HepG2 (cell line): ENCODE data around the gene KCNMA1. TPM values are rescaled to one million over a fixed set of nuclear protein-coding genes. Genes with fewer than 3 reads are reported as not detected.

ENCODE experiments used
- ATAC-seq: fragments of 200-7000 bp; cut with Tn5 transposase; 3 replicates; pipeline ENCODE4 v1.9.1; 2020; ENCODE audit warnings: mild to moderate bottlenecking, moderate library complexity
- BruUV-seq: library from RNA; stranded (reverse); fragments of 400-500 nt; replicated peaks from 2 replicates; lab custom pipeline; 2021; lab: Mats Ljungman, UMichigan
- CTCF ChIA-PET: fragments of 300-600 bp; formaldehyde crosslinking; extraction: SDS; loops from one replicate; lab custom pipeline; 2021; ENCODE audit warnings: low total read pairs, inconsistent platforms, low intra/inter-chr PET ratio; lab: Yijun Ruan, JAX
- POLR2A ChIA-PET: fragments of 350-600 bp; sonication (Branson Sonifier 250); formaldehyde crosslinking; loops from one replicate; lab custom pipeline; 2020; ENCODE audit warnings: antibody characterized with exemption, inconsistent platforms; lab: Yijun Ruan, JAX
- DNase-seq: peaks from one replicate; pipeline ENCODE4 v3.0.0-alpha.2; 2015; ENCODE audit warnings: low spot score
- FAIRE-seq: peaks from 3 replicates; lab custom pipeline; 2011; peaks lifted over from hg19 to GRCh38; lab: Jason Lieb, UNC
- H2AFZ ChIP-seq: one replicate; pipeline ENCODE4 v1.6.1; 2011; ENCODE audit warnings: low read length, inconsistent platforms
- H3K27ac ChIP-seq: fragments of 300-600 bp; 3 replicates; pipeline ENCODE4 v1.8.0; 2011; ENCODE audit warnings: mixed run types, mild to moderate bottlenecking, mixed read lengths, low read length, inconsistent platforms; ENCODE audit not compliant: insufficient read depth; ENCODE audit errors: extremely low read length
- H3K27me3 ChIP-seq, 2 experiments: fragments of 200-600 bp in 1 of 2; 2 replicates in 1 of 2; 3 replicates in 1 of 2; pipeline versions ENCODE4 v1.6.0 to v1.8.0; 2011; ENCODE audit warnings: low read length in 2 of 2, mild to moderate bottlenecking in 2 of 2, moderate library complexity in 2 of 2, inconsistent platforms in 1 of 2; ENCODE audit not compliant: insufficient read depth in 2 of 2, control insufficient read depth in 1 of 2
- H3K36me3 ChIP-seq, 2 experiments: fragments of 200-600 bp in 1 of 2; replicated peaks in 1 of 2; 2 replicates in 1 of 2; 3 replicates in 1 of 2; pipeline versions ENCODE4 v1.5.1 to v1.8.0; 2011; ENCODE audit warnings: low read length in 2 of 2, inconsistent platforms in 1 of 2; ENCODE audit not compliant: insufficient read depth in 2 of 2, control insufficient read depth in 1 of 2
- H3K4me1 ChIP-seq: 2 replicates; pipeline ENCODE4 v1.5.1; 2012; ENCODE audit warnings: low read length, inconsistent platforms; ENCODE audit not compliant: insufficient read depth
- H3K4me2 ChIP-seq: 2 replicates; pipeline ENCODE4 v1.6.0; 2011; ENCODE audit warnings: low read depth, low read length, inconsistent platforms
- H3K4me3 ChIP-seq, 3 experiments: fragments of 200-600 bp in 1 of 3; sonication (generic), shearing (Covaris generic) in 1 of 3; replicated peaks in 1 of 3; 2 replicates each; pipeline ENCODE4 v1.5.1; 2011 to 2016; ENCODE audit warnings: low read length in 3 of 3, inconsistent platforms in 2 of 3, low read depth in 2 of 3, mild to moderate bottlenecking in 2 of 3, control low read depth in 1 of 3, mixed read lengths in 1 of 3; ENCODE audit not compliant: insufficient read depth in 1 of 3
- H3K79me2 ChIP-seq: one replicate; pipeline ENCODE4 v1.6.1; 2011; ENCODE audit warnings: low read length, inconsistent platforms; ENCODE audit not compliant: insufficient read depth
- H3K9ac ChIP-seq: 2 replicates; pipeline ENCODE4 v1.6.0; 2011; ENCODE audit warnings: mild to moderate bottlenecking, low read depth, low read length, inconsistent platforms; ENCODE audit not compliant: insufficient read depth
- H3K9me3 ChIP-seq: 2 replicates; pipeline ENCODE4 v1.5.1; 2012; ENCODE audit warnings: mild to moderate bottlenecking, low read length
- H4K20me1 ChIP-seq: 2 replicates; pipeline ENCODE4 v1.6.0; 2011; ENCODE audit warnings: inconsistent platforms, mild to moderate bottlenecking, low read length, moderate library complexity; ENCODE audit not compliant: insufficient read depth
- ATF7 ChIP-seq, 2 experiments: fragments of 450-650 bp in 1 of 2; sonication (generic) in 1 of 2; formaldehyde crosslinking in 1 of 2; IDR thresholded peaks; 2 replicates each; pipeline versions ENCODE4 v1.4.0 to v1.6.1; 2016 to 2020; ENCODE audit warnings: antibody characterized with exemption in 1 of 2, mild to moderate bottlenecking in 1 of 2, missing genetic modification reagents in 1 of 2
- CBX5 ChIP-seq: sonication (generic); formaldehyde crosslinking; IDR thresholded peaks from 2 replicates; pipeline ENCODE4 v1.4.0; 2020; ENCODE audit warnings: missing genetic modification reagents, borderline replicate concordance
- CENPX ChIP-seq: sonication (generic); formaldehyde crosslinking; IDR thresholded peaks from 2 replicates; pipeline ENCODE4 v1.9.0; 2021; ENCODE audit warnings: mild to moderate bottlenecking, missing genetic modification reagents, moderate library complexity
- CSRNP1 ChIP-seq: sonication (generic); formaldehyde crosslinking; IDR thresholded peaks from 2 replicates; pipeline ENCODE4 v1.8.1; 2023; ENCODE audit warnings: mild to moderate bottlenecking, missing genetic modification reagents
- DZIP1 ChIP-seq: sonication (generic); formaldehyde crosslinking; IDR thresholded peaks from 2 replicates; pipeline ENCODE4 v1.5.0; 2020; ENCODE audit warnings: mild to moderate bottlenecking, missing genetic modification reagents
- FOXA1 ChIP-seq, 2 experiments: fragments of 450-650 bp in 1 of 2; sonication (generic) in 1 of 2; formaldehyde crosslinking in 1 of 2; IDR thresholded peaks; 2 replicates each; pipeline versions ENCODE4 v1.4.0 to v1.6.1; 2016 to 2020; ENCODE audit warnings: missing genetic modification reagents in 1 of 2
- HOXA3 ChIP-seq: sonication (generic); formaldehyde crosslinking; IDR thresholded peaks from 2 replicates; pipeline ENCODE4 v1.5.0; 2020; ENCODE audit warnings: missing genetic modification reagents
- ISL2 ChIP-seq: sonication (generic); formaldehyde crosslinking; IDR thresholded peaks from 2 replicates; pipeline ENCODE4 v1.5.0; 2020; ENCODE audit warnings: missing genetic modification reagents
- MEIS1 ChIP-seq: sonication (generic); formaldehyde crosslinking; IDR thresholded peaks from 2 replicates; pipeline ENCODE4 v1.9.0; 2021; ENCODE audit warnings: mild to moderate bottlenecking, missing genetic modification reagents, moderate library complexity, borderline replicate concordance
- RAD51 ChIP-seq: fragments of 450-650 bp; IDR thresholded peaks from 2 replicates; pipeline ENCODE4 v1.6.1; 2016; ENCODE audit warnings: borderline replicate concordance
- TERF1 ChIP-seq: sonication (generic); formaldehyde crosslinking; IDR thresholded peaks from 2 replicates; pipeline ENCODE4 v1.8.0; 2022; ENCODE audit warnings: mild to moderate bottlenecking, missing genetic modification reagents, moderate library complexity
- TFAP4 ChIP-seq: sonication (generic); IDR thresholded peaks from 2 replicates; pipeline ENCODE4 v1.6.1; 2016; ENCODE audit warnings: low read depth, borderline replicate concordance
- THYN1 ChIP-seq: sonication (generic); formaldehyde crosslinking; IDR thresholded peaks from 2 replicates; pipeline ENCODE4 v1.8.1; 2023; ENCODE audit warnings: low read depth, mild to moderate bottlenecking, moderate library complexity, missing genetic modification reagents, borderline replicate concordance
- ZNF331 ChIP-seq: sonication (generic); formaldehyde crosslinking; IDR thresholded peaks from 2 replicates; pipeline ENCODE4 v1.4.0; 2020; ENCODE audit warnings: missing genetic modification reagents
- ZNF616 ChIP-seq: sonication (generic); formaldehyde crosslinking; IDR thresholded peaks from 2 replicates; pipeline ENCODE4 v1.5.0; 2020; ENCODE audit warnings: low read depth, mild to moderate bottlenecking, missing genetic modification reagents
- ZNF720 ChIP-seq: sonication (generic); formaldehyde crosslinking; IDR thresholded peaks from 2 replicates; pipeline ENCODE4 v1.4.0; 2020; ENCODE audit warnings: missing genetic modification reagents
- ZNF768 ChIP-seq: sonication (generic); formaldehyde crosslinking; IDR thresholded peaks from 2 replicates; pipeline ENCODE4 v1.4.0; 2020; ENCODE audit warnings: missing genetic modification reagents
- ZSCAN31 ChIP-seq: sonication (generic); formaldehyde crosslinking; IDR thresholded peaks from 2 replicates; pipeline ENCODE4 v1.5.0; 2020; ENCODE audit warnings: low read depth, mild to moderate bottlenecking, missing genetic modification reagents
- WGBS: methylation state at CpG from one replicate; pipeline ENCODE4 v1.1.6; 2017; ENCODE audit warnings: low lambda C conversion rate; 5-methylcytosine and 5-hydroxymethylcytosine counted together
- in situ Hi-C: cut with HindIII; loops from 2 replicates; pipeline ENCODE4 v1.10.0; 2017; ENCODE audit warnings: low pct_unique_long_range_greater_than_20kb; ENCODE audit not compliant: extremely low pct_ligation_motif_present
- intact Hi-C: fragments of 100-400 bp; cut with micrococcal nuclease; formaldehyde crosslinking; loops from one replicate; pipeline ENCODE4 v1.10.0; 2022; ENCODE audit not compliant: unreplicated experiment
- polyA plus RNA-seq, 8 experiments: library from polyadenylated mRNA; depleted of rRNA in 3 of 8; stranded (reverse) in 7 of 8; unstranded in 1 of 8; fragments of >200 nt; fragmentation: Illumina TruSeq in 4 of 8; extraction: Trizol in 4 of 8; gene quantifications; 2 replicates each; pipeline versions ENCODE4 v1.2.1 to v1.2.3, GENCODE V29; 2011 to 2016; ENCODE audit warnings: low read depth in 4 of 8, missing spikeins in 1 of 8, mixed read lengths in 1 of 8; ENCODE audit not compliant: insufficient read depth in 1 of 8
- total RNA-seq, 5 experiments: library from RNA; depleted of rRNA; stranded (reverse); fragments of >200 nt; fragmentation: Illumina TruSeq; extraction: Trizol; gene quantifications; 2 replicates each; pipeline ENCODE4 v1.2.3, GENCODE V29; 2016; ENCODE audit warnings: low read depth in 1 of 5

Gene KCNMA1
- total and polyA plus RNA-seq, 2 of the 13 experiments (the other 11 are each of a cell fraction or from before 2014, with no cell fraction given) = 0.02 TPM; not detected in 1

GRCh38 chr10:77289027-77289501 lies 348.5 kb downstream of the KCNMA1 start (continued):
- TF ChIP-seq THYN1 = no peak

- Histone ChIP-seq H3K27me3 (peaks cover 0 to 27% of the 10 kb centered on the region in 2 experiments; a peak in 4 of 5 replicates), H3K27ac (no peak overlapping the region), H2AFZ (no peak overlapping the region), H3K4me2 (no peak overlapping the region), H3K4me3 (no peak overlapping the region), H4K20me1 (no peaks in the 10 kb centered on the region), H3K9me3 (no peaks in the 10 kb centered on the region), H3K9ac (no peak overlapping the region), H3K36me3 (no peaks in the 10 kb centered on the region), H3K4me1 (no peaks in the 10 kb centered on the region), H3K79me2 (no peaks in the 10 kb centered on the region)
- WGBS = 13% methylated on average over 2 of the region's 2 CpGs
- in situ Hi-C loops = no loop called here
- ChIA-PET CTCF (no interaction called here), POLR2A (no interaction called here)
- no peak for ATAC-seq
- no TSS peak for BruUV-seq
- no peak for FAIRE-seq
- intact Hi-C loops = no loop called here
- no peak for DNase-seq
- TF ChIP-seq CENPX (CRISPR knock-in tag) (no peak), ISL2 (no peak), CSRNP1 (CRISPR knock-in tag) (no peak), TERF1 (CRISPR knock-in tag) (no peak), MEIS1 (CRISPR knock-in tag) (no peak), ZNF616 (CRISPR knock-in tag) (no peak), DZIP1 (CRISPR knock-in tag) (no peak), RAD51 (no peak), ZNF331 (CRISPR knock-in tag) (no peak), ZNF720 (CRISPR knock-in tag) (no peak), ZNF768 (CRISPR knock-in tag) (no peak), ZSCAN31 (CRISPR knock-in tag) (no peak), CBX5 (CRISPR knock-in tag) (no peak), HOXA3 (CRISPR knock-in tag) (no peak), FOXA1 (IDR thresholded peaks at IDR 0.05) (no peak), FOXA1 (CRISPR knock-in tag; IDR thresholded peaks at IDR 0.05) (no peak), ATF7 (IDR thresholded peaks at IDR 0.05) (no peak), ATF7 (CRISPR knock-in tag; IDR thresholded peaks at IDR 0.05) (no peak), TFAP4 (no peak)
These were observed 349.9 kb downstream of the KCNMA1 start for GRCh38 chr10:77287647-77288120.
